ENCODE data around the gene CLCN1. TPM values are rescaled to one million over a fixed set of nuclear protein-coding genes. Genes with fewer than 3 reads are reported as not detected.

CLCN1 gene
- total RNA-seq, 1 donor from 2014 or later: not detected

GRCh38 chr7:143401265-143401664 lies 85.4 kb downstream of the CLCN1 start:
- H3K9me3 ChIP-seq: no peaks in the 10 kb centered on the region
- DNase-seq (ENCODE audit: extremely low spot score in 2 of 2): no peak
- H3K4me1 ChIP-seq: no peaks in the 10 kb centered on the region
- H3K4me3 ChIP-seq: no peak overlapping the region
- intact Hi-C loops (cut with DNase I): no loop called here
- H3K27ac ChIP-seq: no peak overlapping the region
- no peaks in the 10 kb centered on the region for H3K36me3 ChIP-seq
- TF ChIP-seq POLR2A (IDR thresholded peaks at IDR 0.05): no peak
- TF ChIP-seq POLR2AphosphoS5 (IDR thresholded peaks at IDR 0.05; ENCODE audit: insufficient read depth in 1 of 2, low read depth in 1 of 2): no peak
- TF ChIP-seq CTCF (IDR thresholded peaks at IDR 0.05): no peak
- H3K27me3 ChIP-seq: no peaks in the 10 kb centered on the region

Small RNAs within 50 kb of the gene (microRNA-seq; reads per million reads assigned to microRNA genes)
- gene MIR6892 (ENCODE audit: borderline number of aligned reads, borderline replicate concordance): not detected

Small RNAs within 50 kb of the gene (small RNA-seq; reads per million reads assigned to genes)
- gene MIR6892 (not detected), gene RN7SL481P (not detected), gene RN7SL535P (not detected)

Other genes with a start within 250 kb of the CLCN1 start
- 2.5 TPM for gene PIP, start 184.0 kb upstream of the CLCN1 start, total RNA-seq
- not detected for gene TAS2R39, start 132.7 kb upstream of the CLCN1 start, total RNA-seq
- gene TAS2R40, start 94.1 kb upstream of the CLCN1 start, total RNA-seq: not detected
- gene GSTK1, start 52.7 kb upstream of the CLCN1 start, total RNA-seq: 127 TPM
- gene TMEM139, start 31.2 kb upstream of the CLCN1 start, total RNA-seq: not detected
- 24.8 TPM for gene CASP2, start 27.8 kb upstream of the CLCN1 start, total RNA-seq
- 1.5 TPM for gene FAM131B, start 46.6 kb downstream of the CLCN1 start, total RNA-seq
- 86.2 TPM for gene ZYX, start 65.2 kb downstream of the CLCN1 start, total RNA-seq
- 51.3 TPM for gene EPHA1, start 92.7 kb downstream of the CLCN1 start, total RNA-seq
- gene TAS2R60, start 127.3 kb downstream of the CLCN1 start, total RNA-seq: not detected
- not detected for gene TAS2R41, start 161.8 kb downstream of the CLCN1 start, total RNA-seq

Measured in vagina (tissue), 2 donors.